ENCODE results near the gene ZNF337. TPM values are rescaled to one million over a fixed set of nuclear protein-coding genes. Genes with fewer than 3 reads are reported as not detected.

Gene ZNF337
- total and polyA plus RNA-seq, 10 of the 15 experiments (the other 5 are each of a cell fraction or from before 2014, with no cell fraction given), result 0.60 to 16.8 (median 9.1) TPM

DNA sequence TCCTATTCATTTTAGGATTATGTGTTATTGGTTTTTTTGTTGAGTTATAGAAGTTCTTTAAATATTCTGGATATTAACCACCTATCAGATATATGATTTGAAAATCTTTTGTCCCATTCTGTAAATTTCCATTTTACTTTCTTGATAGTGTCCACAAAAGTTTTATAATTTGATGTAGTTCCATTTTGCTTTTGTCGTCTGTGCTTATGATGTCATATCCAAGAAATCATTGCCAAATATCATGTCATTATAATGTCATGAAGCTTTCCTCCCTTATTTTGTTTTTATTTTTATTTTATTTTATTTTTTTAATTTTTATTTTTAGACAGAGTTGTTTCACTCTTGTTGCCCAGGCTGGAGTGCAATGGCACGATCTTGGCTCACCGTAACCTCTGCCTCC, 51.8 kb downstream of the ZNF337 start:
- no peaks in the 10 kb centered on the region for H3K36me3 ChIP-seq (ENCODE audit: control insufficient read depth in 2 of 2, insufficient read depth in 2 of 2, low read length in 1 of 2)
- WGBS (ENCODE audit: insufficient coverage, insufficient replicate concordance, low lambda C conversion rate, missing lambda C conversion rate), result 100% methylated on average over 3 of the region's 3 CpGs
- ChIA-PET POLR2A (no interaction called here), RAD21 (ENCODE audit: unreplicated experiment) (no interaction called here), SMC1A (ENCODE audit: uncharacterized antibody, unreplicated experiment) (no interaction called here), CTCF (no interaction called here)
- no peak overlapping the region for H3K4me3 ChIP-seq
- in situ Hi-C loops (cut with MboI), result no loop called here
- no peaks in the 10 kb centered on the region for H4K20me1 ChIP-seq (ENCODE audit: control insufficient read depth, insufficient read depth)
- DNase-seq (ENCODE audit: low read depth, low spot score) (no peak), ATAC-seq (no peak), FAIRE-seq (no peak)
- H3K4me1 ChIP-seq (ENCODE audit: control insufficient read depth, insufficient read depth, low read length), result no peaks in the 10 kb centered on the region
- H3K79me2 ChIP-seq (ENCODE audit: control insufficient read depth, insufficient read depth, low read length), result no peaks in the 10 kb centered on the region
- no peak overlapping the region for H3K9ac ChIP-seq (ENCODE audit: control insufficient read depth, insufficient read depth, low read length)
- H3K27ac ChIP-seq (ENCODE audit: control insufficient read depth, insufficient read depth), result no peak overlapping the region
- TF ChIP-seq EZH2 (IDR thresholded peaks at IDR 0.05; ENCODE audit: borderline replicate concordance, control insufficient read depth, low read depth, low read length), result no peak
- H3K9me3 ChIP-seq (replicated peaks; ENCODE audit: control insufficient read depth, insufficient read depth, low read length), result no peaks in the 10 kb centered on the region
- BruUV-seq (replicated peaks), result no TSS peak
- no peak overlapping the region for H2AFZ ChIP-seq (ENCODE audit: control insufficient read depth, low read depth, low read length)
- H3K27me3 ChIP-seq (replicated peaks in 1 of 2; ENCODE audit: control insufficient read depth in 2 of 2, insufficient read depth in 2 of 2, low read length in 1 of 2), result no peaks in the 10 kb centered on the region
- H3K4me2 ChIP-seq (ENCODE audit: control insufficient read depth, insufficient read depth), result no peak overlapping the region
- intact Hi-C loops (cut with micrococcal nuclease; ENCODE audit: unreplicated experiment), result no loop called here

DNA sequence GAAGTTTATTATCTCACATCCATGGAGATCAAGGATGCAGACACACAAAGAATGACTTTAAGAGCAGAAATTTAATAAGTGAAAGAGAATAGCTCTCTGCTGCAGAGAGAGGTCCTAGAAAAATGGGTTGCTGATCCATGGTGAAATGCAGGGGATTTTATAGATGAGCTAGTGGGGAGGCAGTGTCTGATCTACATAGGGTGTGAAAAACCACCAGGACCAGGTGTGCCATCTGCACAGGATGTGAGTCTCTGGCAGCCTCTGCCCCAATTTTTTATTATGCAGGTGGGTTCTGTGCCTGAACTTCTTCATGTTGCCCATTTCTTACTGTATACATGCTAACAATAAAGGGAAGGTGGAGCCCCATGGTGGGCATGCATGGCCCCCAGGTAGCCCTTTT, 52.9 kb downstream of the ZNF337 start:
- ATAC-seq, result no peak
- Histone ChIP-seq H3K4me3 (no peak overlapping the region), H3K9me3 (replicated peaks; ENCODE audit: control insufficient read depth, insufficient read depth, low read length) (no peaks in the 10 kb centered on the region), H3K4me2 (ENCODE audit: control insufficient read depth, insufficient read depth) (no peak overlapping the region), H4K20me1 (ENCODE audit: control insufficient read depth, insufficient read depth) (no peaks in the 10 kb centered on the region), H3K4me1 (ENCODE audit: control insufficient read depth, insufficient read depth, low read length) (no peaks in the 10 kb centered on the region), H2AFZ (ENCODE audit: control insufficient read depth, low read depth, low read length) (no peak overlapping the region), H3K9ac (ENCODE audit: control insufficient read depth, insufficient read depth, low read length) (no peak overlapping the region), H3K36me3 (ENCODE audit: control insufficient read depth in 2 of 2, insufficient read depth in 2 of 2, low read length in 1 of 2) (no peaks in the 10 kb centered on the region), H3K27me3 (replicated peaks in 1 of 2; ENCODE audit: control insufficient read depth in 2 of 2, insufficient read depth in 2 of 2, low read length in 1 of 2) (no peaks in the 10 kb centered on the region), H3K27ac (ENCODE audit: control insufficient read depth, insufficient read depth) (no peak overlapping the region), H3K79me2 (ENCODE audit: control insufficient read depth, insufficient read depth, low read length) (no peaks in the 10 kb centered on the region)
- no peak for FAIRE-seq
- BruUV-seq (replicated peaks), result no TSS peak
- ChIA-PET SMC1A (ENCODE audit: uncharacterized antibody, unreplicated experiment) (no interaction called here), CTCF (no interaction called here), POLR2A (no interaction called here), RAD21 (ENCODE audit: unreplicated experiment) (no interaction called here)
- no peak for TF ChIP-seq ETV6 (conservative IDR thresholded peaks at IDR 0.05 in 1 of 2, IDR thresholded peaks at IDR 0.05 in 1 of 2; ENCODE audit: borderline replicate concordance in 1 of 2, low read depth in 1 of 2)
- no peak for TF ChIP-seq BACH1 (IDR thresholded peaks at IDR 0.05; ENCODE audit: borderline replicate concordance)
- no peak for TF ChIP-seq FOS (IDR thresholded peaks at IDR 0.05; ENCODE audit: borderline replicate concordance, extremely low read depth, insufficient read length)
- no peak for TF ChIP-seq ZNF384 (IDR thresholded peaks at IDR 0.05; ENCODE audit: borderline replicate concordance, low read depth, low read length)
- TF ChIP-seq MEF2B (IDR thresholded peaks at IDR 0.05; ENCODE audit: partially characterized antibody, poor library complexity, severe bottlenecking), result no peak
- no peak for TF ChIP-seq FOXK2 (IDR thresholded peaks at IDR 0.05)
- TF ChIP-seq, protein P1, sequence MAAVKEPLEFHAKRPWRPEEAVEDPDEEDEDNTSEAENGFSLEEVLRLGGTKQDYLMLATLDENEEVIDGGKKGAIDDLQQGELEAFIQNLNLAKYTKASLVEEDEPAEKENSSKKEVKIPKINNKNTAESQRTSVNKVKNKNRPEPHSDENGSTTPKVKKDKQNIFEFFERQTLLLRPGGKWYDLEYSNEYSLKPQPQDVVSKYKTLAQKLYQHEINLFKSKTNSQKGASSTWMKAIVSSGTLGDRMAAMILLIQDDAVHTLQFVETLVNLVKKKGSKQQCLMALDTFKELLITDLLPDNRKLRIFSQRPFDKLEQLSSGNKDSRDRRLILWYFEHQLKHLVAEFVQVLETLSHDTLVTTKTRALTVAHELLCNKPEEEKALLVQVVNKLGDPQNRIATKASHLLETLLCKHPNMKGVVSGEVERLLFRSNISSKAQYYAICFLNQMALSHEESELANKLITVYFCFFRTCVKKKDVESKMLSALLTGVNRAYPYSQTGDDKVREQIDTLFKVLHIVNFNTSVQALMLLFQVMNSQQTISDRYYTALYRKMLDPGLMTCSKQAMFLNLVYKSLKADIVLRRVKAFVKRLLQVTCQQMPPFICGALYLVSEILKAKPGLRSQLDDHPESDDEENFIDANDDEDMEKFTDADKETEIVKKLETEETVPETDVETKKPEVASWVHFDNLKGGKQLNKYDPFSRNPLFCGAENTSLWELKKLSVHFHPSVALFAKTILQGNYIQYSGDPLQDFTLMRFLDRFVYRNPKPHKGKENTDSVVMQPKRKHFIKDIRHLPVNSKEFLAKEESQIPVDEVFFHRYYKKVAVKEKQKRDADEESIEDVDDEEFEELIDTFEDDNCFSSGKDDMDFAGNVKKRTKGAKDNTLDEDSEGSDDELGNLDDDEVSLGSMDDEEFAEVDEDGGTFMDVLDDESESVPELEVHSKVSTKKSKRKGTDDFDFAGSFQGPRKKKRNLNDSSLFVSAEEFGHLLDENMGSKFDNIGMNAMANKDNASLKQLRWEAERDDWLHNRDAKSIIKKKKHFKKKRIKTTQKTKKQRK (IDR thresholded peaks at IDR 0.05; ENCODE audit: low read depth, low read length), result no peak
- TF ChIP-seq, protein P2, sequence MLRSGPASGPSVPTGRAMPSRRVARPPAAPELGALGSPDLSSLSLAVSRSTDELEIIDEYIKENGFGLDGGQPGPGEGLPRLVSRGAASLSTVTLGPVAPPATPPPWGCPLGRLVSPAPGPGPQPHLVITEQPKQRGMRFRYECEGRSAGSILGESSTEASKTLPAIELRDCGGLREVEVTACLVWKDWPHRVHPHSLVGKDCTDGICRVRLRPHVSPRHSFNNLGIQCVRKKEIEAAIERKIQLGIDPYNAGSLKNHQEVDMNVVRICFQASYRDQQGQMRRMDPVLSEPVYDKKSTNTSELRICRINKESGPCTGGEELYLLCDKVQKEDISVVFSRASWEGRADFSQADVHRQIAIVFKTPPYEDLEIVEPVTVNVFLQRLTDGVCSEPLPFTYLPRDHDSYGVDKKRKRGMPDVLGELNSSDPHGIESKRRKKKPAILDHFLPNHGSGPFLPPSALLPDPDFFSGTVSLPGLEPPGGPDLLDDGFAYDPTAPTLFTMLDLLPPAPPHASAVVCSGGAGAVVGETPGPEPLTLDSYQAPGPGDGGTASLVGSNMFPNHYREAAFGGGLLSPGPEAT (IDR thresholded peaks at IDR 0.05; ENCODE audit: low read depth), result no peak
- no peak for TF ChIP-seq LARP7 (IDR thresholded peaks at IDR 0.05)
- TF ChIP-seq WRNIP1 (IDR thresholded peaks at IDR 0.05; ENCODE audit: borderline replicate concordance, low read depth, low read length), result no peak
- no peak for TF ChIP-seq NR2C1 (IDR thresholded peaks at IDR 0.05)
- in situ Hi-C loops (cut with MboI) (no loop called here), intact Hi-C loops (cut with micrococcal nuclease; ENCODE audit: unreplicated experiment) (no loop called here)
- no peak for DNase-seq (ENCODE audit: low read depth, low spot score)
